AG04450 (cell line): ENCODE measurements around the gene KRT74. TPM values are rescaled to one million over a fixed set of nuclear protein-coding genes. Genes with fewer than 3 reads are reported as not detected.

ENCODE experiments used
- CTCF ChIA-PET: fragments of 300-600, 350-600 bp; formaldehyde crosslinking; extraction: SDS; loops from one replicate; lab custom pipeline; 2022; ENCODE audit warnings: antibody characterized with exemption, inconsistent platforms; lab: Charles Lee
- POLR2A ChIA-PET: fragments of 350-600 bp; formaldehyde crosslinking; extraction: SDS; loops from one replicate; lab custom pipeline; 2021; ENCODE audit warnings: antibody characterized with exemption, inconsistent platforms; lab: Yijun Ruan, JAX
- DNase-seq: peaks from one replicate; pipeline ENCODE4 v3.0.0-alpha.2; 2011; ENCODE audit warnings: low read depth, low spot score
- H3K27ac ChIP-seq: one replicate; pipeline ENCODE4 v1.5.1; 2012; ENCODE audit warnings: low read depth, low read length, control low read depth
- H3K27me3 ChIP-seq: one replicate; pipeline ENCODE4 v1.6.0; 2012; ENCODE audit warnings: low read length; ENCODE audit not compliant: control insufficient read depth, insufficient read depth
- H3K4me3 ChIP-seq: 2 replicates; pipeline ENCODE4 v1.5.1; 2011; ENCODE audit warnings: mild to moderate bottlenecking, low read depth, low read length, control low read depth
- H3K9me3 ChIP-seq: 2 replicates; pipeline ENCODE4 v1.5.1; 2012; ENCODE audit warnings: low read length; ENCODE audit not compliant: control insufficient read depth, insufficient read depth
- CTCF ChIP-seq: IDR thresholded peaks from 2 replicates; pipeline ENCODE4 v1.5.1; 2011; ENCODE audit warnings: low read depth, low read length, control low read depth, inconsistent platforms
- polyA plus RNA-seq: library from polyadenylated mRNA; depleted of rRNA; stranded (reverse); fragments of >200 nt; gene quantifications from 2 replicates; pipeline ENCODE4 v1.2.3, GENCODE V29; 2011

Gene KRT74
- polyA plus RNA-seq, 1 experiment: not detected

GRCh38 chr12:52521568-52522266 is 51.9 kb downstream of the KRT74 start:
- no peak for DNase-seq
- CTCF ChIA-PET: interaction anchor here (0.7 kb wide), 1 partner anchor 224 kb away, joined by 3 read pairs; no protein-coding TSS in a partner anchor

DNA sequence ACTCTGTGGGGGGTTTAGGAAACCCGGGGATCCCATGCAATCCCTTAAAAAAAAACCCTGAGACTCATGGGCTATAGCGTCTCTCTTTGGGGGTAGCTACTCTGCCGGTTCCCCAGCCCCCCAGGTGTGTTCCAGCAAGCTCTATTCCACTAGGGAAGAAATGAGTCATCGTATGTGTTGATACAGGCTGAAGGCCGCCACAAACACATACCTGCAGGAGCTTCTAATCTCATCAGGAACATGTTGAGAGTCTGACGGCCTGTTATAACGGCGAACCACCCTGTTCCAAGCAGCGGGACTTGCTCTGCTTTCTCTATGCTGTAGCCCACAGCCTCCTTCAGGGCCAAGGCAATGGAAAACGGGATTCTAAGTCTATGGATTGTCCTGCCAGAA is 52.5 kb downstream of the KRT74 start:
- DNase-seq: no peak
- H3K4me3 ChIP-seq: no peak overlapping the region
- no peak for TF ChIP-seq CTCF
- ChIA-PET POLR2A (no interaction called here), CTCF (interaction anchor here (0.7 kb wide), 1 partner anchor 224 kb away, joined by 3 read pairs; no protein-coding TSS in a partner anchor)
- no peaks in the 10 kb centered on the region; the same call in 1 of the 2 replicates for H3K9me3 ChIP-seq
- peaks cover 6% of the 10 kb centered on the region for H3K27me3 ChIP-seq
- no peak overlapping the region for H3K27ac ChIP-seq

More at GRCh38 chr12:52521568-52522266, 51.9 kb downstream of the KRT74 start:
- POLR2A ChIA-PET: no interaction called here
- peaks cover 6% of the 10 kb centered on the region for H3K27me3 ChIP-seq
- no peaks in the 10 kb centered on the region; the same call in 1 of the 2 replicates for H3K9me3 ChIP-seq
- no peak overlapping the region for H3K27ac ChIP-seq
- no peak overlapping the region for H3K4me3 ChIP-seq
- TF ChIP-seq CTCF: no peak

DNA sequence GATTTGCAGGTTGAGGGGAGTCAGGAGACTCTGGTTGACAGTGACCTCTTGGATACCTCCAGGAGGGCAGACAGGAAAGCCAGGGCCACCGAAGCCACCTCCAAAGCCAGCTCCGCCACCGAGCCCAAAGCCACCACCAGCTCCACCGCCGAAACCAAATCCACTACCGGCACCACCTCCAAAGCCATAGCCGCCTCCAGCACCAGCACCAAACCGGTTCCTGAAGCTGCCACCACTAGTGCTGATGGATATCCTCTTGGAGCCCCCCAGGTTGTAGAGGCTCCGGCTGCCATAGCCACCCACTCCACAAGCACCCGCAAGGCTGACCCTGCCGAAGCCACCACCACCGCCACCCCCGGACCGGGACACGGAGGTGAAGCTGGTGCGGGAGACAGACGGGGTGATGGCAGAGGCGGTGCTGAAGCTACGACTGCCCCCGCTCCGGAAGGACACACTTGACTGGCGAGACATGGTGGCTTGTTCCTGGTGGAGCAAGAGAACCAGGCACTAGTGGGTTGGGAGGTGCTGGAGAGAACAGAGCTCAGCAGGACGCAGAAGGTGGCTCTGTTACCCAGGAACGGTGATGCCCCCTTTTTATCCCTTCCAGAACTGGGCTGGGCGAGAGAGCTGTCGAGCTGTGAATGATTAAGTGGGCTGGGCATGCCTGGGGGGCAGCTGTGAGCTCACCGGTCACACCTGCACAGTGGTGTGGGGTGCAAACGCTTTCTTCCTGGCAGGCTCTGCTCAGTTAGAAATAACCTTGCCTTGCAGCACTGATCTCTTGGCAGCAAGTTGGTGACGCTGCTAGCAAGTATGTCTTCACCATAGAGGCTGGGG is 53.6 kb downstream of the KRT74 start, which contains the start of gene KRT5:
TSS of gene KRT5 (minus strand) at position 569 of the 837 bp plus-strand sequence. CDS start at position 471, 98 bp downstream.
- peaks cover 9% of the 10 kb centered on the region for H3K27me3 ChIP-seq
- TF ChIP-seq CTCF: no peak
- ChIA-PET CTCF (no interaction called here), POLR2A (no interaction called here)
- H3K27ac ChIP-seq: no peak within 1 kb of the TSS
- no peaks in the 10 kb centered on the region; the same call in 1 of the 2 replicates for H3K9me3 ChIP-seq
- no peak for DNase-seq
- H3K4me3 ChIP-seq: no peak within 1 kb of the TSS

- ChIA-PET POLR2A (no interaction called here), CTCF (no interaction called here)
- H3K4me3 ChIP-seq: no peak overlapping the region
- no peaks in the 10 kb centered on the region; the same call in 1 of the 2 replicates for H3K9me3 ChIP-seq
- peaks cover 9% of the 10 kb centered on the region for H3K27me3 ChIP-seq
- no peak for TF ChIP-seq CTCF
- no peak for DNase-seq
- no peak overlapping the region for H3K27ac ChIP-seq
These were observed 54.3 kb downstream of the KRT74 start for GRCh38 chr12:52519387-52519703.
